Gastroesophageal sphincter (tissue), 4 donors: ENCODE results near the gene THOP1. TPM values are rescaled to one million over a fixed set of nuclear protein-coding genes. Genes with fewer than 3 reads are reported as not detected.

Experiments
- ATAC-seq: fragments of 150-250 bp; one replicate; pipeline ENCODE4 v1.9.1; 2016; ENCODE audit warnings: mild to moderate bottlenecking, moderate library complexity
- H3K27ac ChIP-seq, 4 donors: fragments of 200-600 bp; sonication (generic) in 3 of 4; 1 replicate in 3 of 4; 2 replicates in 1 of 4; pipeline ENCODE4 v1.5.1; 2016 to 2019
- H3K27me3 ChIP-seq: fragments of 200-600 bp; sonication (generic); one replicate; pipeline ENCODE4 v1.5.1; 2019
- H3K36me3 ChIP-seq, 2 donors: fragments of 200-600 bp; sonication (generic); one replicate each; pipeline ENCODE4 v1.5.1; 2019; ENCODE audit warnings: control low read depth in 1 of 2
- H3K4me1 ChIP-seq, 3 donors: fragments of 200-600 bp; sonication (generic); 1 replicate in 2 of 3; 2 replicates in 1 of 3; pipeline ENCODE4 v1.5.1; 2016 to 2019; ENCODE audit warnings: control low read depth in 2 of 3
- H3K4me3 ChIP-seq, 2 donors: fragments of 200-600 bp; sonication (generic); one replicate each; pipeline ENCODE4 v1.5.1; 2019; ENCODE audit warnings: mild to moderate bottlenecking in 1 of 2, moderate library complexity in 1 of 2
- H3K9me3 ChIP-seq, 3 donors: fragments of 200-600 bp; sonication (generic); one replicate each; pipeline ENCODE4 v1.5.1; 2017 to 2019; ENCODE audit warnings: control low read depth in 2 of 3
- CTCF ChIP-seq, 4 experiments: fragments of 200-600 bp in 2 of 4; fragments of 450-650 bp in 2 of 4; sonication (generic) in 1 of 4; IDR thresholded peaks; one replicate each; pipeline ENCODE4 v1.5.1; 2017 to 2019; ENCODE audit warnings: antibody characterized with exemption in 4 of 4, mild to moderate bottlenecking in 2 of 4, moderate library complexity in 2 of 4
- EP300 ChIP-seq: sonication (generic); formaldehyde crosslinking; IDR thresholded peaks from one replicate; pipeline ENCODE4 v1.6.1; 2017; ENCODE audit warnings: antibody characterized with exemption, mild to moderate bottlenecking
- POLR2A ChIP-seq, 2 donors: fragments of 450-650 bp; IDR thresholded peaks; one replicate each; pipeline ENCODE4 v1.6.1; 2017; ENCODE audit warnings: antibody characterized with exemption in 2 of 2, mild to moderate bottlenecking in 2 of 2, moderate library complexity in 1 of 2
- POLR2AphosphoS5 ChIP-seq: sonication (generic); formaldehyde crosslinking; IDR thresholded peaks from one replicate; pipeline ENCODE4 v1.6.1; 2017; ENCODE audit warnings: antibody characterized with exemption
- WGBS, 2 donors: methylation state at CpG; one replicate each; pipeline ENCODE4 v1.1.5; 2018; ENCODE audit warnings: low coverage in 1 of 2; 5-methylcytosine and 5-hydroxymethylcytosine counted together
- total RNA-seq, 4 donors: library from RNA; depleted of rRNA; stranded (reverse); fragments of >200 nt; gene quantifications; one replicate each; pipeline ENCODE4 v1.1.0, GENCODE V29; 2016

Gene THOP1
- total RNA-seq, 4 donors from 2014 or later = 26.9 to 58.4 (median 38.7) TPM

DNA sequence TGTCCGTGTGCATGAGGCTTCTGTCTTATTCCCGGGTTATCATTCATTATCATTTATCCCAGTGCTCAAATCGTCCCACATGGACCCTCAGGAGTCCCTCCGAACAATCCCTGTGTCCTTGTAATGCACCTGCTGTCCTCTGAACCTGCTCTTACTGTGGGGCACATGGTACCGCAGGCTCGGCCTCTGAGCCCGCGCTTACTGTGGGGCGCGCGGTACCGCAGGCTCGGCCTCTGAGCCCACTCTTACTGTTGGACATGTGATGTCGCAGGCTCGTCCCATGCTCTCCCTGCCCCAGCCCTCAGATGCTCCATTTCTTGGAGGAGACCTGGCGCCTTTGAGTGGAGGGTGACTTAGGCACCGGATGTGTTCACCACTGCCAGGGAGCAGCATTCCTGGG lies 17.5 kb downstream of the THOP1 start:
- WGBS, 2 donors = 91% methylated on average over 4 to 15 of the region's 17 CpGs
- H3K4me1 ChIP-seq = no peaks in the 10 kb centered on the region
- no peak for TF ChIP-seq CTCF (IDR thresholded peaks at IDR 0.05)
- TF ChIP-seq POLR2A (IDR thresholded peaks at IDR 0.05) = no peak
- TF ChIP-seq POLR2AphosphoS5 = no peak
- TF ChIP-seq EP300 = no peak
- H3K4me3 ChIP-seq = no peak overlapping the region
- no peak for ATAC-seq
- no peak overlapping the region for H3K27ac ChIP-seq
- no peaks in the 10 kb centered on the region for H3K9me3 ChIP-seq
- H3K27me3 ChIP-seq = no peaks in the 10 kb centered on the region
- peaks cover 0 to 96% of the 10 kb centered on the region in 2 donors for H3K36me3 ChIP-seq

GRCh38 chr19:2803486-2804155 lies 18.3 kb downstream of the THOP1 start:
- no peaks in the 10 kb centered on the region for H3K4me1 ChIP-seq
- no peak overlapping the region for H3K27ac ChIP-seq
- TF ChIP-seq EP300 (no peak), POLR2A (IDR thresholded peaks at IDR 0.05) (no peak), POLR2AphosphoS5 (no peak), CTCF (IDR thresholded peaks at IDR 0.05) (no peak)
- no peak for ATAC-seq
- WGBS, 2 donors = 86% methylated on average over 13 of the region's 29 CpGs; no CpG with 5 or more reads in 1 of the 2 donors
- no peaks in the 10 kb centered on the region for H3K9me3 ChIP-seq
- H3K36me3 ChIP-seq = peaks cover 0 to 96% of the 10 kb centered on the region in 2 donors
- H3K27me3 ChIP-seq = no peaks in the 10 kb centered on the region
- no peak overlapping the region for H3K4me3 ChIP-seq

GRCh38 chr19:2804156-2805004 lies 19.1 kb downstream of the THOP1 start:
- H3K9me3 ChIP-seq = no peaks in the 10 kb centered on the region
- no peaks in the 10 kb centered on the region for H3K27me3 ChIP-seq
- H3K4me3 ChIP-seq = no peak overlapping the region
- WGBS, 2 donors = 76 to 100% methylated on average over 1 to 6 of the region's 27 CpGs
- H3K4me1 ChIP-seq = no peaks in the 10 kb centered on the region
- TF ChIP-seq POLR2A (IDR thresholded peaks at IDR 0.05) (no peak), CTCF (IDR thresholded peaks at IDR 0.05) (no peak), POLR2AphosphoS5 (no peak), EP300 (no peak)
- H3K36me3 ChIP-seq = peaks cover 0 to 96% of the 10 kb centered on the region in 2 donors
- H3K27ac ChIP-seq = no peak overlapping the region
- no peak for ATAC-seq

GRCh38 chr19:2805261-2805900 lies 20.1 kb downstream of the THOP1 start:
- Histone ChIP-seq H3K4me1 (no peaks in the 10 kb centered on the region), H3K36me3 (peaks cover 0 to 96% of the 10 kb centered on the region in 2 donors), H3K9me3 (no peaks in the 10 kb centered on the region), H3K4me3 (no peak overlapping the region), H3K27me3 (no peaks in the 10 kb centered on the region), H3K27ac (no peak overlapping the region)
- TF ChIP-seq POLR2AphosphoS5 (no peak), CTCF (IDR thresholded peaks at IDR 0.05) (no peak), EP300 (no peak)
- no peak for ATAC-seq
- 100% methylated on average over 5 of the region's 28 CpGs; no CpG with 5 or more reads in 1 of the 2 donors for WGBS, 2 donors
